Sigmoid colon (tissue), 4 donors: ENCODE measurements around the gene VGLL4.

Experiments
- EP300 ChIP-seq, 4 donors: sonication (generic); formaldehyde crosslinking; IDR thresholded peaks; one replicate each; pipeline ENCODE4 v1.6.1; 2017; ENCODE audit warnings: antibody characterized with exemption in 4 of 4
- POLR2A ChIP-seq, 2 donors: fragments of 450-650 bp; IDR thresholded peaks; one replicate each; pipeline ENCODE4 v1.6.1; 2016; ENCODE audit warnings: antibody characterized with exemption in 2 of 2, mild to moderate bottlenecking in 2 of 2, moderate library complexity in 2 of 2
- POLR2AphosphoS5 ChIP-seq, 4 donors: sonication (generic); formaldehyde crosslinking; IDR thresholded peaks; one replicate each; pipeline ENCODE4 v1.6.1; 2017; ENCODE audit warnings: antibody characterized with exemption in 4 of 4
- TF ChIP-seq, protein P1 (sequence below), 4 experiments: fragments of 450-650 bp in 3 of 4; fragments of 200-600 bp in 1 of 4; IDR thresholded peaks; one replicate each; pipeline ENCODE4 v1.5.1; 2016 to 2019; ENCODE audit warnings: antibody characterized with exemption in 4 of 4, mild to moderate bottlenecking in 3 of 4, moderate library complexity in 2 of 4

GRCh38 chr3:11622586-11623550 is 20.8 kb downstream of the VGLL4 start:
- TF ChIP-seq, protein P1, sequence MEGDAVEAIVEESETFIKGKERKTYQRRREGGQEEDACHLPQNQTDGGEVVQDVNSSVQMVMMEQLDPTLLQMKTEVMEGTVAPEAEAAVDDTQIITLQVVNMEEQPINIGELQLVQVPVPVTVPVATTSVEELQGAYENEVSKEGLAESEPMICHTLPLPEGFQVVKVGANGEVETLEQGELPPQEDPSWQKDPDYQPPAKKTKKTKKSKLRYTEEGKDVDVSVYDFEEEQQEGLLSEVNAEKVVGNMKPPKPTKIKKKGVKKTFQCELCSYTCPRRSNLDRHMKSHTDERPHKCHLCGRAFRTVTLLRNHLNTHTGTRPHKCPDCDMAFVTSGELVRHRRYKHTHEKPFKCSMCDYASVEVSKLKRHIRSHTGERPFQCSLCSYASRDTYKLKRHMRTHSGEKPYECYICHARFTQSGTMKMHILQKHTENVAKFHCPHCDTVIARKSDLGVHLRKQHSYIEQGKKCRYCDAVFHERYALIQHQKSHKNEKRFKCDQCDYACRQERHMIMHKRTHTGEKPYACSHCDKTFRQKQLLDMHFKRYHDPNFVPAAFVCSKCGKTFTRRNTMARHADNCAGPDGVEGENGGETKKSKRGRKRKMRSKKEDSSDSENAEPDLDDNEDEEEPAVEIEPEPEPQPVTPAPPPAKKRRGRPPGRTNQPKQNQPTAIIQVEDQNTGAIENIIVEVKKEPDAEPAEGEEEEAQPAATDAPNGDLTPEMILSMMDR (IDR thresholded peaks at IDR 0.05) = no peak
- no peak for TF ChIP-seq POLR2AphosphoS5 (IDR thresholded peaks at IDR 0.05)
- no peak for TF ChIP-seq POLR2A (IDR thresholded peaks at IDR 0.05)
- no peak for TF ChIP-seq EP300 (IDR thresholded peaks at IDR 0.05)
